ENCODE measurements around the gene PASK.
"Not testable (repeated sequence)": the region's sequence is repeated elsewhere in the genome, so short reads cannot be mapped to it uniquely, and the experiment has no call there.

Gene PASK

DNA sequence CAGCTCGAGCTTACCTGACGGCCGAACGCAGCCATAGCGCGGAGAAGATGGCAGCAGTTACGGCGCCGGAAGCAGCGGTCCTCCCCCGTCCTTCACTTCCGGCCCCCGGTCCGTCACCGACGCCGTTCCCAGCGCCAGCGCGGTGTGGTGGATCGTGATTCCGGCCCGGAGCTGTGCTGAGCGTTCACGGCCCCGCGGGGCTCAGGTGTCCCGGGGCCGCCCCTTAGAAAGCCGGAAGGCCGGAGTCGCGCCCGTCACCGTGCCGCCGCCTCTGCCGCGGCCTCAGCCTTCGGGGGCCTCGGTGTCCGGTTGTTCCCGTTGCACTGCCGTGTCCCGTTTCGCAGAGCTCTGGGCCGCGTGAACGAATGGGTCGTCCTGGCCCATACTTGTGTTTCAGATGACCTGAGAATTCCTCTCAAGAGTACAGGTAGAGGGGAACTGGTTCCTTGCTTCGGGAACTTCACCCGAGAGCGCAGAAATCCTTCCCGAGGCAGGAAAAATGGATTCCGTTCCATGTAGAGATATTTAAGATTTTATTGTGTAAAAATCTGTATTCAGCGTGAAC lies 47.0 kb downstream of the PASK start, which contains the start of gene MTERF4:
Gene MTERF4, minus strand, starts transcription at position 49 of the 565 bp plus-strand sequence. Its CDS starts 14 bp downstream, at position 35.
- peak; percentile 93 for DNase-seq

DNA sequence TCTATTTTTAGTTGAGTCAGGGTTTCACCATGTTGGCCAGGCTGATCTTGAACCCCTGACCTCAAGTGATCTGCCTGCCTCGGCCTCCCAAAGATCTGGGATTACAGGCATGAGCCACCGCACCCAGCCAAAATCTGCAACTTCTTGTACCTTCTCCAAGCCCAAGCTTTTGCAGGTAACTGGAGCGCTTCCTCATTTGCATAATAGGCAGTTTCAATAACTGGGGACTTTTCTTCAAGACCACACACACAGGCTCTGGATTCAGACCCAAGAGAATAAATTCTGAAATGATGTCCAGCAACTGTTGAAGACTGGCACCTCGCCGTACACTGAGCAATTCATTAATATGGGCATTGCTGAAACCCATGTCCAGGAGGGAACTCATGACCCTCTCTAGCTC lies 50.0 kb downstream of the PASK start:
- DNase-seq: no peak

DNA sequence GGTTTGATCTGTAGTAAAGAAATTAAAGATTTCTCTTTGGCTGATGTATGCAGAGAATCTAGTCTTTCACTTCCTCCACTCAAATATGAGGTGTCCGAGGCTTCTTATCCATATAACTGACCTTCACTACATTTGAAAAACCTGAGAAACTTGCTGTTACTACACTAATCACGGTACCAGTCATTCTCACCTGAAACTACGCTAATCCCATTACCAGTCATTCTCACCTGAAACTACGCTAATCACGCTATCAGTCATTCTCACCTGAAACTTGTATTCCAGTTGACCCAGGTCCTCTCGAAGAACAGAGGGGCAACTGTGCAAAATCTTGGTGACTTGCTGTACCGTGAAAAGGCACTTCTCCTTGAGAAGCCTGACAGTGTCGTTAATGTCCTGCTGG lies 52.3 kb downstream of the PASK start:
- peak; percentile 59 for DNase-seq

DNA sequence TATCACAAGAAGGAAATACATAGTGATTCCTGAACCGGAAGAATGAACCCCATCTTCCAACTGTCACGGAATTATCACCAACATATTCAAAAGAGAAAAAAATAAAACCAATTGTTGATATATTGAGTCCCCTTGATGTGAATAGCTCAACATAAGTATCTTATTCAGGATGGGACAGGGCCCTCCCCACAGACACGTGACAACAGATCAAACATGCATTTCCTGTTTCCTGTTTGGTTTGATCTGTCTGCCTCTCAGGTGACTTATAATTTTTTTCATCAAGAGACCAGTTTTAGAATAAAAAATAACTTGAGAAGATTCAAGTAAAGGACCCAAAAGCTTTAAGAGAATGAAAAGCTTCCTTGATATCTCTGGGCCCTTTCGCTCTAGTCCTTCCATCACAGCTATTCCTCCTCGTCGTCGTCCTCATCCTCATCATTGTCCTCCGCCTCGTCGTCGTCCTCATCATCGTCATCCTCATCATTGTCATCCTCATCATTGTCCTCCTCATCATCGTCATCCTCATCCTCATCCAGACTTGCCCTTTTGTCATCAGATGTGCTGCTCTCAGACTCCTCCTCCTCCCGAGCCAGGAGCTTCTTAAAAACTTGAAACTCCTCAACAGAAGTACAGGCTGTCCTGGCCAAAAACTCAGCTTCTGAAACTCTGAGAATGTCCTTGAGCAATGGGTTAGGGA lies 53.5 kb downstream of the PASK start:
- DNase-seq: peak; percentile 40

DNA sequence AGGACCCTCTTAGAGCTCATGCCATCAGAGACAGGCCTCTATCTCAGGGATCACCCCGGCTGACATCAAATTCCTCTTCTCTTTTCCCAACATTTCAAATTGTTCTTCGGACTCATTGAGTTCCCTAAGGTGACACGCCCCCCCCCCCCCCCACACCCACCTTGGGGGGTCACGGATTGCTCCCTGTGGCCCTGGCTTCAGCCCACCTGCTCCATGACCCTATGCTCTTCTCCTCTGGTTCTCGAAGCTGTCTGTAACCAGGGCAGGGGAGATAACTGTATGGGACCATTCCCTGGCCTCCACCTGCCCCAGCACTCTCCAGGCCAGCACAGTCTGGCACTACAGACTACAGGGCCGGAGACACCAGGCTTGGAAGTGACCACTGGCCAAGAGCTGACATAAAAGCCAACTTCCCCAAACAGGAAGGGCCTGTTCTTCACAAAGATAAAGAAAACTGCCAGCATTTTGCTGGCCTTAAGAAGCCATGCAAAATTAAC lies 54.3 kb downstream of the PASK start:
- no peak for DNase-seq

DNA sequence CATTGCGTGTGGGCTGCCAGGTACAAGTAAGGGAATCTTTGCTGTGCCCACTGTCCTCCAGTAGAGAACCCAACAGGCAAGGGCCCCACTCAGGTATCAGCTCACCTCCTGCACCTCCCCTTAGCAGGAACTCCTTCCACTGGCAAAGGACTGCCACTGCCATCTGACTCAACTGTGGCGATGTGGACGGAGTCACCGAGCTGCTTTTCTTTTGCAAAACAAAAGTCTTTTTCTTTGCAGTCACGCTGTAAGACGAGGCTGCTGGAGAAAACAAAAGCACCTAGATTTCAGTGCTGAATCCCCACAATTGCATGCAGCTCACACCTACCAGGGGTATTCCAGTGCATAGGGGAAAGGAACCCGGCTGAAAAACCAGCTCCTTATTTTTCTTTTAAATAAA lies 55.1 kb downstream of the PASK start:
- no peak for DNase-seq

DNA sequence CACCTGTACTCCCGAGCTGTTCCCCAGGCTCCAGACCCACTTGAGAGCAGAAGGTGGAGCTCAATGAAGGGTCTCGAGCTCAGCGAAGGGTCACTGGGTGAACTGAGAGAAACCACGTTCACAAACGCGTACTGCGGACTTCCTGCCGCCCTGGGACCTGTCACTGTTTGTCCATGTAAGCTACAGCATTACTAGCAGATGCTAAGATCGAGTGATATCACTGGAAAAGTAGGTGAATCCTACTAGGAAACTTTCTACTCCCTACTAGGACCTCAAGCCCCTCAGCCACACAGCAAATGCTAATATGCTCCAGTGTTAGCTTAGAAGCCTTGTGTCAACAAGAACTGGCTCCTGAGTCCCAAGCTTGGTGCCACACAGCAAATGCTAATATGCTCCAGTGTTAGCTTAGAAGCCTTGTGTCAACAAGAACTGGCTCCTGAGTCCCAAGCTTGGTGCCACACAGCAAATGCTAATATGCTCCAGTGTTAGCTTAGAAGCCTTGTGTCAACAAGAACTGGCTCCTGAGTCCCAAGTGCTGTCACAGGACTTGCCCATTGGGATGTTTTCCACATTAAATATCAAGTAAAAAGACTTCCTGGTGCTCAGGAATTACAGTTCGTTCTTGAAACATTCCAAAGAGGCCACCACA lies 56.0 kb downstream of the PASK start:
- DNase-seq: not testable (repeated sequence)

DNA sequence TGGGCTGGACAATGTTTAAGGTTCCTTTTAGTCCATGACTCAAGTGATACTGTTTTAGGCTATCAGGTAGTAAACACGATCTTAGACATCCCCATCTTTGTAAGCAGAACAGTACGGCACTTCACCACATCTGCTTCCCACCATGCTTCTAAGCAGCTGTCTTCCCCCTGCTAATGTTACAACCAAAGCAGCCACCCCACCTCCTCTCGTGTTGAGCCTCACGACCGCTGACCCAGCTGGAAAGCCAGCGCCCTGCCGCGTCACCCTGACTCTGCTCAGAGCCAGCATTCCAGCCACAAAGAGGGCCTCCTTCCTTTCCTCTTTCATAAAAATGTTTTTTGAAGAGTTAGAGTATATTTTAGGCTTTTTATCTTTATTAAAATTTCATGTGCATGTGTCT lies 56.6 kb downstream of the PASK start:
- no peak for DNase-seq

DNA sequence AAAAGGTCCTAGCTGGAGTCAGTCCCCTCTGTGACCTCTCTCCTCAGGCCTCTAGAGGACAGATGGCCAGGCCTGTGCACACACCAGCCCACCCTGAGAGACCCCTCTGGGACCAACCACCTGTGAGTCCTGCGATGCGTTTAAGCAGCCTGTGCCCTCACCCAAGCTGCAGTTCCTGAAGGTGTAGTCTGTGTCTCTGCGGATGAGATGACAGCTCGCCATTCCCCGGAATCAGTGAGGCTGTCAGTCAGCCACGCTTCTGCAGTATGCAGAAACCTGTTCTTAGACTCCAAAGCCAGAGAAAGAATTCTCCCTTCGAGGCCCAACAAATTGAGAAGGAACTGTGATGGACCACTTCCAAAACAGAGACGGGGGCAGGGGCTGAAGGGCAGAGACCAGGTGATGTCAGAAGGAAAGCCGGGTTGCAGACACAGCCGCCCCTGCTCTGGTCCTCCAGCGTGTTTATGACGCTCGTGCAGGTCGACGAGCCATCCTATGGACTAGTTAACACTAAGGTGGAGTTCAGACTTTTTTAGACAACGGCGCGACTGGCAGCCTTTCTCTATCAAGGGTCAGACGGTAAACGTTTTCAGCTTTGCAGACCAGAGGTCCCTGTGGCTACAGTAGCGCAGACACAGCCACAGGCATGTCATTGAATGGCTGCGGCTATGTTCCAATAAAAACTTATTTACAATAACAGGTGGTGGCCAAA lies 57.4 kb downstream of the PASK start:
- DNase-seq: no peak

DNA sequence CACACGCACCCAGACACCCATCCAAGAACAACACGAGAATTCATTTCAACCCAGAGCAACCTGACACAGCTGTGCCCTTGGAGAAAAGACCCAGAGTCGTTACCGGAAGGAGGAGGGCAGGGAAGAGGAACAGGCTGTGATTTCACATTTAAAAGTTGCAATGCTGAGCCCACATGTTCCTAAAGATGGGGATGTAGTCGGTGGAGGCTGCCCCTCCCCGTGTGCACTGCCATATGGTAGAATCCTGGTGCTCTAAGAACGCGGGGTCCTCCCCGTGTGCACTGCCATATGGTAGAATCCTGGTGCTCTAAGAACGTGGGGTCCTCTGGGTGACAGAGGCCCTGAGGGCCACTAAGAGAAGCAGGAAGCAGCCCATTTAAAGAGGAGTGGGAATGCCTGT lies 58.1 kb downstream of the PASK start:
- no peak for DNase-seq

DNA sequence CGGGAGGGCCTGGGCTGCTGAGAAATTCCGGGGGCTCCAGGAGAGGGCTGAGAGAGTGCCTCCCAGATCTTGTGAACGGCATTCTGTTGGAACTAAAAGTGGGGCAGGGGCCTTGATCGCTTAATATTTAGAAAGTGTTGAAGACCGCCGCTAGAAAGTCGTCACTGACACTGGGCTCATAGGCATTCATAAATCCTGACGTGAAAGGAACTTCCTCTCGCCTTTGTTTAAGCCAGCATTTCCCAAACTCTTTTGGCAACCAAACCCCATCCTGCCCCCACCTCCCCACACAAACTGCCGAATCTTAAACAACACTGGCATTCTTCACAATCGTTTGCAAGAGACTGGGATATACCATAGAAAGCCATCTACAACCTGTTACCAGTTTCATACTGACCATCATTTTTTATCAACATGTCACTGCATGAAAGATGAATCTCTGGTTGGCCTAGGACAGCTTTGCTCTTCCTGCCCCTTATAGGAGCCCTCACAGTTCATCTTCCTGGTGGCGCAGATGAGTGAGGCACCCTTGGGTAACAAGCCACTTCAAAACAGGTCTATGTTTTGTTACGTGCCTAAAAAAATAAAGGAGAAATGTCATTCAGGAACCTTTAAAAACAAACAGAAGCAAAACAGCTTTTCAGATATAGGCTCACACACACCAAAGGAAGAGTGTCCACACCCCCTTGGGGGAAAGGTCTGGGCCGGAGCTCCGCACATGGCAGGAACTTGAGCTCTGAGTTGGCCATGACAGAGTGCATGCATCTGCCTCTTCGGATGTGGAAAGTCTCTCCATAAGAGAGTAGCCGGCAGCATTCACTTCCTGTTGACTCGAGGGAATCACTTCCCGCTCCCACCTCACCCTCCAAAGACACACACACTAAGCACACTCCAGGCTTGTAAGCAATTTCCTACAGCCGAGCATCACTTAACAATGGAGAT lies 60.2 kb downstream of the PASK start:
- no peak for DNase-seq

DNA sequence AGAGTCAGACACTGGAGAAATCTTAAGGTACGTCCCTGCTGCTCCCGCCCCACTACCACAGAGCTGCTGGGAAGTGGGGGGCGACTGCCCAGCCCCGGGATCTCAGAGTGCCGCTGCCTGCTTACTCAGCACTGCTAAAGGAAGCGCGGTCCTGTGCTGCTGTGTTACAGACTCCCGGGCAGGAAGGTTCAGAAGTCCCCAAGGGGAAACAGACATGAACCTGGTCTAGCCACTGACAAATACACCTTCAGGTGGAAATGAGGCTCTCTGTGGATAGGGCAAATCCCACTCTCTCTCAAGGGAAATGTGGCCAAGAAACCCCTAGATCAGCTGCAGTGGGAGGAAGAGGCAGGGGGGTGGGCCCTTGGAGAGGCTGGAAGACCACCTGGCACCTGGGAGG lies 60.9 kb downstream of the PASK start:
- no peak for DNase-seq

DNA sequence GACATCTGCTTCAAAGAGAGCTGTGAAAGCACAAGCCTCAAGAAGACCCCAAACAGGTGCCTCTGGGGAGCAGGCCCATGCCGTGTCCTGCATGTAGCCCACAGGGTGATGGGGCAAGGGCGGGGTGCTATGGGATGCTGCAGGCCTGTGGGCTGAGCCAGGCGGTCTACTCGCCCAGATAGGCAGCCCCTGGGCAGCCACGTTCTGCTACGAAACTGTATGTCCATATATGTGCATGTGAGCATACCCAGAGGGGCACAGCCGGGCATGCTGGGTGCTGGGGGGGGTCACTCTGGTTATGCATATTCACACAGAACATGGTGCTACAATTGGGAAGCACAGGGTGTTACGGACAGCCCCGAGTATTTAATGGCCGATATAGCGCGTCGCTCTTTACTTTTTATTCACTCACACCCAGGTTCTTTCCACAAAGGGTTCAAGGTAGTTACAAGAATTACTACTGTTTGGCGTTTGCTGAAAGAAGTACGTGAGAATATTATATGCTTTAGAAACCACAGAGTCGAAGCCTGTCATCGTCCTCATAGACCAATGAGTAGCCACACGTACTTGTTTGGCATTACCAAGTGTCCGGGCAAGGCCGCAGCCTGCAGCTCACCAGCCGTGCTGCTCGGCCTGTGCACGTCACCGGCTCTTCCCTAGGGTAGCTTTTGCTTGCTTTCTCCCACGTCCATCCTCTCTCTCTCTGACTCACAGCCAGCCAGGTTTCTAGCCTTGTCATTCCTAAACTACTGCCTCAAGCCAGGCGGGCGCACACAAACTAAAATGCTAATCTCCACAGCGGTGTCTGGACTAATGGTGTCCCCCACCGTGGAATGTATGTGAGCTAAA lies 61.6 kb downstream of the PASK start:
- no peak for DNase-seq

DNA sequence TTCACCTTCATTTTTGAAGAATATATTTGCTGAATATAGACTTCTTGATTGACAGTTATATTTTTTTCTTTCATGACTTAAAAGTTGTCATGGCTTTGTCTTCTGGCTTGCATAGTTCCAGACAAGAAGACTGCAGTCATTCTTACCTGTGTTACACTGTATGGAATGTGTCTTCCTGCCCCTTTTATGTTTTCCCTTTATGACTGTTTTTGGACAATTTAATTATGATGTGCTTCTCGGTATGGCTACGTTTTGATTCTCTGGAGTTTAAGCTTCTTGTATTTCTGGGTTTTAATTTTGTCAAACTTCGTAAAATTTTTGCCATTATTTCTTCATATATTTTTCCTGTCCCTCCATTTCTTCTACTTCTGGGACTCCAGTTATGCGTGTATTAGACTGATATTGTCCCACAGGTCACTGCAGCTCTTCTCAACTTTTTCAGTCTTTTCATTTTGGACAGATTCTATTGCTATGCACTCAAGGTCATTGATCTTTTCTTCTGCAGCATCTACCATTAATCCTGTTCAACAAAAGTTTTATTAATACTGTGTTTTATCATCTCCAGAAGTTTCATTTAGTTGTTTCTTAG lies 64.3 kb downstream of the PASK start:
- DNase-seq: no peak

DNA sequence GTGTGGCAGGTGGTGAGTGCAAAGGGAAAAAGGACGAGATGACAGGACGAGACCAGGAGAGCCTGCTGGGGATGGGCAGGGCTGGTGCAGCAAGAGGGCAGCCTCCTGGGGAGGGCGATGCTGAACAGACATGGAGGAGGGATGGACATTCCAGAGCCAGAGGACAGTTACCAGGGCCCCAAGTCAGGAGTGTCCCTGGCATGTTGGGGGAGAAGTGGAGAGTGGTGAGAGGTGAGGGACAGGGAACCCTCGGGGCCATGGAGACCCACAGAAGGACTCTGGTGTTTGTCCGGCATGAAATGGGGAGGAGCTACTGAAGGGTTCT lies 66.2 kb downstream of the PASK start:
- DNase-seq: no peak

DNA sequence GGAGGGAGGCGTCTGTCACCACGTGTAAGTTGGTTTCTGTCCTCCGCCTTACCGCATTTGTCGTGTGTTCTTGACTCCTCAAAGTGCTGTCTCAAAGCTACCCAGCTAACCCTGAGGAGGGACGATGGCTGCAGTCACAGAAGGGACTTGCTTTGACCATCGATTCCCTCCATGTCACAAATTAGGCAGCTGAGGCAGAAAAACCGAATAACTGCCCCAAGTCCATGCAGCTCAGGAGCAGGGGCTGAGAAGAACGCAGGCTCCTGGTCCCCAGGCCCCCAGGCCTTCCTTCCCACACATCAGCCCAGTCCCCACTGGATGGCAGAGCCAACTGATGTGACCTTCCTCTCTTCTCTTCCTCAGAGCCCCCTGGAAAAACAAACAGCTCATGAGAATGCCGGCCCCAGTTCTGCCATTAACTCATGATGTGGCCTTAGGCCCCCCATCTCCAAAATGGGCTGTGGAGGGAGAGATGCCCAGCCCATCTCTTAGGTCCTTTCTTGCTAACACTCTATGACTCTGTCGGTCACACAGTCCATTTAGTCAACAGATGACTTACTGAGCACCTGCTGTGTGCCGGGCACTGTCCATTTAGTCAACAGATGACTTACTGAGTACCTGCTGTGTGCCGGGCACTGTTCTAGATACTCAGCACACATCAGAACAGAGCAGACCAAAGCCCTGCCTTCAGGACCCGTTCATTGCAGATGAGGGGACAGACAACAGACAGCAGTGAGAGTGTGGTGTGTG lies 66.8 kb downstream of the PASK start:
- DNase-seq: no peak

DNA sequence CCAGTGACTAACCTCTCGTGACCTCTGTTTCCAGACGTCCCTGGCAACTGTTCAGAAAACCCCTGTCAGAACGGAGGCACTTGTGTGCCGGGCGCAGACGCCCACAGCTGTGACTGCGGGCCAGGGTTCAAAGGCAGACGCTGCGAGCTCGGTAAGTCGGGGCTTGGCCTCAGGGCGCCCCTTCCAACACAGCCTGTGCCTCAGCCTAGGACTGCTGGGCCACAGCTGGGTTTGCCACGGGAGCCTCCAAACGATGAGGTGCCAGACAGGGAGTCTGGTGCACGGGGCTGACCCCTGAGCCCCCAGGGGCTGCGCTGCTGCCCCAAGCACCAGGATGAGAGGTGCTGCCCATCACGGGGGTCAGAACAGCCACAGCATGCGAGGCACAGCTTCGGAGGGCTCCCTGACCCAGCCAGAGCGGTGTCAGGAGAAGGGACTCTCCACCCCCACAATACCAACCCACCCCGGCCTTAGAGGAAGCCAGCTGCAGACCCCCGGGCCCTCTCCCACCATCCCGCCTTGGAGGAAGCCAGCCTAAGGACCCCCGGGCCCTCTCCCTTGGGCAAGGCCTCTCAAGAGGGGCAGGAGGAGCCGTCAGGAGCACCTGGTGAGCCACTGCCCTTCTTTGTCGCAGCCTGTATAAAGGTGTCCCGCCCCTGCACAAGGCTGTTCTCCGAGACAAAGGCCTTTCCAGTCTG lies 67.5 kb downstream of the PASK start:
- DNase-seq: no peak

DNA sequence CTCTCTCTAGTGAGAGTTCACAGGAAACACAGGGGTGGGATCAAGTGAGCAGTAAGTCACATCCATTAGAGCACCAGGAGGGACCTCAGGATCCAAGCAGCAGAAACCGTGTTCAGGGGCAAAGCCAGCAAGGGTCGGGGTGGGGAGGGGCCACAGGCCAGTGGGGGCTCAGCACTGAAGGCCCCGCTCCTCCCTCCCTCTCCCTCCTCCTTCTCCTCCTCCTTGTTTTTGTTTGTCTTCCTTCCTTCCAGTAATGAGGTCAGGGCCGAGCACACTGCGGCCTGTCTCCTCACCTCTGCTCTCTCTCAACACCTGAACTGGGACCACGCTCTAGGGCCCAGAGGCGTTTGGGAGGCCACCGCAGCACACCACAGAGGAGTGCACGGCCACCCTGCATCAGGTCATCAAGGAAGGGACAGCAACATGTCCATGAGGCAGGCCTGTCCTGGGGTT lies 68.1 kb downstream of the PASK start:
- no peak for DNase-seq

DNA sequence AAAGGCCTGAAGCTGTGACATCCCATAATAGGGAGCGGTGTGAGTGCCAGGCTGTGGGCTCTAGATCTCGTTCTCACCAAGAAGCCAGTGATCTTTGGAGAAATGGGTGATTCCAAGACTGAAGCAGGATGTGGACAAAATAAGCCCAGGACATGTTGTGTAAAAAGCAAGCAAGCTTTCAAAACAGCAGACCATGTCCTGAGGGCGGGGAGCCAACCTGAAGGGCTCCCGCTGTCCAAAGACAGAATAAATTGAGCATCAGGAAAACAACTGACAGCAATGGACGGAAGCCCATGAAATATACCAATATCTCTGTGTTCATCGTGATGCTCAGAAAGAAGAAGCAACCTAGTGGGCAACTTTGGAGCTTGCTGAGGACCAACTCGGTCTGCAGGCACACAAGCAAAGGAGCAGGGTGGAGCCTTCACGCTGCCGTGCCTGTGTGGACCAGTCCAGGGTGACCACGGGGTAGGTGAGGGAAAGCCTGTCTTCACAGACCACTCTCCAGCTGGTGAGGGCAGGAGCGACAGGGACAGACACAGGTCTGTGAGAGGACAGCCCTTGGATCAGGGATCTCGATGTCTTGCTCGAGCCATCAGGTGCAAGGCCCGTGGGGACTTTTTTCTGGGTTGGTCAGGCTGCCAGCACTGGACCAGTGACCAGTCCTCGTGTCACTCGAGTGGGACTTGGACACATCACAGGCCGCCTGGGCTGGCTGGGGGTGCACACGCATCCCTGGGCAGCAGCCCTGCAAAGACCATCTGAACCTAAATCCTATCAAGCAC lies 68.7 kb downstream of the PASK start:
- DNase-seq: no peak

Data from activated CD4-positive, alpha-beta T cell treated with anti-CD3 and anti-CD28 coated beads, Interleukin-2, Interleukin-6, amounts not matched to agents 100 ng/mL and 50 ng/mL, durations not matched to agents 16 hours and 8 hours (primary cell).